ENCODE data around the gene ZDHHC8. TPM values are rescaled to one million over a fixed set of nuclear protein-coding genes. Genes with fewer than 3 reads are reported as not detected.

ZDHHC8 gene
- polyA plus RNA-seq, 2 of the 4 experiments (the other 2 are of a cell fraction), result 5.3 to 28.1 TPM

DNA sequence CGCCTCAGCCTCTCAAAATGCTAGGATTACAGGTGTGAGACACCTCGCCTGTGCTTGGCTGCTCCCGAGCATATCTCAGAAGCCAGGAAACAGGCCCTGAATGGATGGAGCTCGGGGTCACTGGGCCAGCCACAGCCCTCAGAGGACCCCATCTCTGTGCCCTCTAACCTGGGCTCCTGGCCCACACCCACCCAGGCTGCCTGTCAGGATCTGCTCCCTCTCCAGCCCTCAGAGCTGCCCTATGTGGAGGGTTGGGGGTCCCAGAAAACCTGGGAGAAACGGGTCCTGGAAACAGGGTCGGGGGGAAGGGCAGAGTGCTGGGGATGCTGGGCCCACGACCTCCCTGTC lies 24.4 kb downstream of the ZDHHC8 start:
- no peak for ATAC-seq
- CTCF ChIA-PET, result interaction anchor here (1.1 to 7.1 kb wide), 5 partner anchors 19 to 139 kb away, joined by 3 to 92 read pairs (median 9); no protein-coding TSS in a partner anchor
- Histone ChIP-seq H3K9me3 (no peaks in the 10 kb centered on the region), H3K4me3 (no peak overlapping the region), H3K4me1 (no peaks in the 10 kb centered on the region), H3K27ac (no peak overlapping the region), H3K4me2 (no peak overlapping the region)
- FAIRE-seq, result no peak
- TF ChIP-seq ESRRA (IDR thresholded peaks at IDR 0.05; ENCODE audit: borderline replicate concordance, low read length) (no peak), BHLHE40 (IDR thresholded peaks at IDR 0.05; ENCODE audit: low read depth, low read length) (no peak), CEBPB (IDR thresholded peaks at IDR 0.05) (no peak), CBX2 (IDR thresholded peaks at IDR 0.05; ENCODE audit: borderline replicate concordance, low read depth) (no peak), SREBF2 (IDR thresholded peaks at IDR 0.05) (no peak), SMC3 (IDR thresholded peaks at IDR 0.05) (no peak), GATA3 (IDR thresholded peaks at IDR 0.05; ENCODE audit: borderline replicate concordance) (no peak)
- TF ChIP-seq, protein P1, sequence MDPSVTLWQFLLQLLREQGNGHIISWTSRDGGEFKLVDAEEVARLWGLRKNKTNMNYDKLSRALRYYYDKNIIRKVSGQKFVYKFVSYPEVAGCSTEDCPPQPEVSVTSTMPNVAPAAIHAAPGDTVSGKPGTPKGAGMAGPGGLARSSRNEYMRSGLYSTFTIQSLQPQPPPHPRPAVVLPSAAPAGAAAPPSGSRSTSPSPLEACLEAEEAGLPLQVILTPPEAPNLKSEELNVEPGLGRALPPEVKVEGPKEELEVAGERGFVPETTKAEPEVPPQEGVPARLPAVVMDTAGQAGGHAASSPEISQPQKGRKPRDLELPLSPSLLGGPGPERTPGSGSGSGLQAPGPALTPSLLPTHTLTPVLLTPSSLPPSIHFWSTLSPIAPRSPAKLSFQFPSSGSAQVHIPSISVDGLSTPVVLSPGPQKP (IDR thresholded peaks at IDR 0.05; ENCODE audit: low read depth, low read length), result no peak
- TF ChIP-seq, protein P2, sequence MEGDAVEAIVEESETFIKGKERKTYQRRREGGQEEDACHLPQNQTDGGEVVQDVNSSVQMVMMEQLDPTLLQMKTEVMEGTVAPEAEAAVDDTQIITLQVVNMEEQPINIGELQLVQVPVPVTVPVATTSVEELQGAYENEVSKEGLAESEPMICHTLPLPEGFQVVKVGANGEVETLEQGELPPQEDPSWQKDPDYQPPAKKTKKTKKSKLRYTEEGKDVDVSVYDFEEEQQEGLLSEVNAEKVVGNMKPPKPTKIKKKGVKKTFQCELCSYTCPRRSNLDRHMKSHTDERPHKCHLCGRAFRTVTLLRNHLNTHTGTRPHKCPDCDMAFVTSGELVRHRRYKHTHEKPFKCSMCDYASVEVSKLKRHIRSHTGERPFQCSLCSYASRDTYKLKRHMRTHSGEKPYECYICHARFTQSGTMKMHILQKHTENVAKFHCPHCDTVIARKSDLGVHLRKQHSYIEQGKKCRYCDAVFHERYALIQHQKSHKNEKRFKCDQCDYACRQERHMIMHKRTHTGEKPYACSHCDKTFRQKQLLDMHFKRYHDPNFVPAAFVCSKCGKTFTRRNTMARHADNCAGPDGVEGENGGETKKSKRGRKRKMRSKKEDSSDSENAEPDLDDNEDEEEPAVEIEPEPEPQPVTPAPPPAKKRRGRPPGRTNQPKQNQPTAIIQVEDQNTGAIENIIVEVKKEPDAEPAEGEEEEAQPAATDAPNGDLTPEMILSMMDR (IDR thresholded peaks at IDR 0.05), result no peak
- DNase-seq (ENCODE audit: low read depth in 1 of 2, low spot score in 1 of 2), result no peak
- WGBS (ENCODE audit: missing lambda C conversion rate), result 39% methylated on average over 6 of the region's 7 CpGs
- POLR2A ChIA-PET, result no interaction called here

DNA sequence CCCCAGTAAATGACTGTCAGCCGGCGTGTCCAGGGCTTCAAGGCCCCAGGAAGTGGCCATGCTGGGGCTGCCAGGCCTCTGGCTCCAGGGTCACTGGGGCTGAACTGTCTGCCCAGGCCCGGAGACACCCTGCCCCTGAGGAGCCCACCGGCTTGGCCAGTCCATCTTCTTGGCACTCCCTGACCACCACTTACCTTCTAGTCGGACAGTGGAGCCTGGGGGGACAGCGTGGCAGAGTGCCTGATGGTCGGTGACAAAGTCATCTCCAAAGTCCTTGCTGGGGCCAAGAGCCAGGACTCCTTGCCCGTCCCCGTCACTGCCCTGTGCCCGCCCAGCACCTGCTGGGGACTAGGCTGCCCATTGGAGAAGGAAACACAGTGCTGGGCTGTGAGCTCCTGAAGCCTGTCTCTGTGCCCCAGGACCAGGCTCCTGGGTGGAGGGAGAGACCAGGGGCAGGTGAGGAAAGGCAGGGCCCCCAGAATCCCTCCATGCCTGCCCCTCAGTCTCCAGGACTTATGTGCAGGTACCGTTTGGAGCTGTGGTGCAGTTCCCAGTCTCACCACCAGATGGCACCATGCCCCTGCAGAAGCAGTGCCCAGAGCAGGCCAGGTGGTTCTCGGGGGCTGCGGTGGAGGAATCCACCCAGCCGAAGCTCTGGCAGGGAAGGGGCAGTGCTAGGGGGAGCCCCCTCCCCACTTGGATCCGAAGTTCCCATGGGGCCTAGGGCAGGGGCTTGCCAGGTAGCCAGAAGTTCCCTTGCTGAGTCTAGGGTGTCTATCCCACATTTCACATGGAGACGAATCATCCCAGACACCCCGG lies 25.2 kb downstream of the ZDHHC8 start:
- H3K4me1 ChIP-seq, result no peaks in the 10 kb centered on the region
- WGBS (ENCODE audit: missing lambda C conversion rate), result 46% methylated on average over 7 of the region's 17 CpGs
- H3K27ac ChIP-seq, result no peak overlapping the region
- ChIA-PET POLR2A (interaction anchor here (0.6 kb wide), 1 partner anchor 262 kb away, joined by 3 read pairs; no protein-coding TSS in a partner anchor), CTCF (interaction anchor here (0.6 to 7.1 kb wide), 32 partner anchors 9 to 292 kb away, joined by 3 to 92 read pairs (median 4); no protein-coding TSS in a partner anchor)
- DNase-seq (ENCODE audit: low read depth in 1 of 2, low spot score in 1 of 2) (peak; percentile 62 to 66), FAIRE-seq (no peak), ATAC-seq (peak; percentile 67 to 90)
- H3K4me2 ChIP-seq, result no peak overlapping the region
- H3K4me3 ChIP-seq, result no peak overlapping the region
- TF ChIP-seq SMC3 (IDR thresholded peaks at IDR 0.05), result peak; percentile 96
- TF ChIP-seq, protein P1 (IDR thresholded peaks at IDR 0.05; ENCODE audit: low read depth, low read length), result no peak
- TF ChIP-seq, protein P3, sequence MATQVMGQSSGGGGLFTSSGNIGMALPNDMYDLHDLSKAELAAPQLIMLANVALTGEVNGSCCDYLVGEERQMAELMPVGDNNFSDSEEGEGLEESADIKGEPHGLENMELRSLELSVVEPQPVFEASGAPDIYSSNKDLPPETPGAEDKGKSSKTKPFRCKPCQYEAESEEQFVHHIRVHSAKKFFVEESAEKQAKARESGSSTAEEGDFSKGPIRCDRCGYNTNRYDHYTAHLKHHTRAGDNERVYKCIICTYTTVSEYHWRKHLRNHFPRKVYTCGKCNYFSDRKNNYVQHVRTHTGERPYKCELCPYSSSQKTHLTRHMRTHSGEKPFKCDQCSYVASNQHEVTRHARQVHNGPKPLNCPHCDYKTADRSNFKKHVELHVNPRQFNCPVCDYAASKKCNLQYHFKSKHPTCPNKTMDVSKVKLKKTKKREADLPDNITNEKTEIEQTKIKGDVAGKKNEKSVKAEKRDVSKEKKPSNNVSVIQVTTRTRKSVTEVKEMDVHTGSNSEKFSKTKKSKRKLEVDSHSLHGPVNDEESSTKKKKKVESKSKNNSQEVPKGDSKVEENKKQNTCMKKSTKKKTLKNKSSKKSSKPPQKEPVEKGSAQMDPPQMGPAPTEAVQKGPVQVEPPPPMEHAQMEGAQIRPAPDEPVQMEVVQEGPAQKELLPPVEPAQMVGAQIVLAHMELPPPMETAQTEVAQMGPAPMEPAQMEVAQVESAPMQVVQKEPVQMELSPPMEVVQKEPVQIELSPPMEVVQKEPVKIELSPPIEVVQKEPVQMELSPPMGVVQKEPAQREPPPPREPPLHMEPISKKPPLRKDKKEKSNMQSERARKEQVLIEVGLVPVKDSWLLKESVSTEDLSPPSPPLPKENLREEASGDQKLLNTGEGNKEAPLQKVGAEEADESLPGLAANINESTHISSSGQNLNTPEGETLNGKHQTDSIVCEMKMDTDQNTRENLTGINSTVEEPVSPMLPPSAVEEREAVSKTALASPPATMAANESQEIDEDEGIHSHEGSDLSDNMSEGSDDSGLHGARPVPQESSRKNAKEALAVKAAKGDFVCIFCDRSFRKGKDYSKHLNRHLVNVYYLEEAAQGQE (IDR thresholded peaks at IDR 0.05), result no peak
- TF ChIP-seq FOXS1 (CRISPR knock-in tag; IDR thresholded peaks at IDR 0.05), result no peak
- TF ChIP-seq, protein P4, sequence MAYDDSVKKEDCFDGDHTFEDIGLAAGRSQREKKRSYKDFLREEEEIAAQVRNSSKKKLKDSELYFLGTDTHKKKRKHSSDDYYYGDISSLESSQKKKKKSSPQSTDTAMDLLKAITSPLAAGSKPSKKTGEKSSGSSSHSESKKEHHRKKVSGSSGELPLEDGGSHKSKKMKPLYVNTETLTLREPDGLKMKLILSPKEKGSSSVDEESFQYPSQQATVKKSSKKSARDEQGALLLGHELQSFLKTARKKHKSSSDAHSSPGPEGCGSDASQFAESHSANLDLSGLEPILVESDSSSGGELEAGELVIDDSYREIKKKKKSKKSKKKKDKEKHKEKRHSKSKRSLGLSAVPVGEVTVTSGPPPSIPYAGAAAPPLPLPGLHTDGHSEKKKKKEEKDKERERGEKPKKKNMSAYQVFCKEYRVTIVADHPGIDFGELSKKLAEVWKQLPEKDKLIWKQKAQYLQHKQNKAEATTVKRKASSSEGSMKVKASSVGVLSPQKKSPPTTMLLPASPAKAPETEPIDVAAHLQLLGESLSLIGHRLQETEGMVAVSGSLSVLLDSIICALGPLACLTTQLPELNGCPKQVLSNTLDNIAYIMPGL (CRISPR knock-in tag; IDR thresholded peaks at IDR 0.05; ENCODE audit: borderline replicate concordance), result no peak
- TF ChIP-seq POLR2A (IDR thresholded peaks at IDR 0.05; ENCODE audit: low read length), result no peak
- no peak for TF ChIP-seq RNF2 (IDR thresholded peaks at IDR 0.05; ENCODE audit: borderline replicate concordance, low read depth)
- TF ChIP-seq, protein P2 (IDR thresholded peaks at IDR 0.05), result peak; percentile 77
- peak; percentile 91 to 96 for TF ChIP-seq RAD21 (conservative IDR thresholded peaks at IDR 0.05 in 1 of 2, IDR thresholded peaks at IDR 0.05 in 1 of 2)
- no peaks in the 10 kb centered on the region for H3K9me3 ChIP-seq

Measured in A549 (cell line).